22Rv1 (cell line): ENCODE measurements around the gene C6orf136.

Experiments
- H3K27ac ChIP-seq: fragments of 450-650 bp; 2 replicates; pipeline ENCODE4 v1.5.1; 2017
- CTCF ChIP-seq: fragments of 450-650 bp; IDR thresholded peaks from 2 replicates; pipeline ENCODE4 v1.5.1; 2017; ENCODE audit warnings: mild to moderate bottlenecking
- ZFX ChIP-seq: fragments of 450-650 bp; IDR thresholded peaks from 2 replicates; pipeline ENCODE4 v1.6.1; 2017; ENCODE audit warnings: antibody characterized with exemption, borderline replicate concordance

C6orf136 gene

GRCh38 chr6:30646450-30647241 is at the start of gene C6orf136:
Gene C6orf136, plus strand, starts transcription at chr6:30647133. Its CDS starts 99 bp downstream, at chr6:30647232.
- TF ChIP-seq ZFX (no peak), CTCF (no peak)
- peak within 1 kb of the TSS; percentile 91 for H3K27ac ChIP-seq

GRCh38 chr6:30597315-30598144 is 49.4 kb upstream of the C6orf136 start:
- TF ChIP-seq CTCF, result peak; percentile 86
- 0 out of 2 replicates have a peak overlapping the region, but pooled peaks have one; percentile 10 for H3K27ac ChIP-seq

- peak overlapping the region; percentile 36 for H3K27ac ChIP-seq
- no peak for TF ChIP-seq CTCF
- TF ChIP-seq ZFX, result no peak
Measured at GRCh38 chr6:30598912-30599624, 47.9 kb upstream of the C6orf136 start.

GRCh38 chr6:30599625-30600324 is 47.2 kb upstream of the C6orf136 start:
- H3K27ac ChIP-seq, result peak overlapping the region; percentile 36
- TF ChIP-seq CTCF, result no peak

- H3K27ac ChIP-seq, result peak overlapping the region; percentile 36
- TF ChIP-seq ZFX, result no peak
- TF ChIP-seq CTCF, result no peak
Measured at GRCh38 chr6:30600451-30600961, 46.4 kb upstream of the C6orf136 start.

- 0 out of 2 replicates have a peak overlapping the region, but pooled peaks have one; percentile 36 for H3K27ac ChIP-seq
- TF ChIP-seq ZFX (no peak), CTCF (no peak)
Measured at GRCh38 chr6:30601436-30601814, 45.5 kb upstream of the C6orf136 start.
